Measurements from ENCODE around the gene NT5C1A.

DNA sequence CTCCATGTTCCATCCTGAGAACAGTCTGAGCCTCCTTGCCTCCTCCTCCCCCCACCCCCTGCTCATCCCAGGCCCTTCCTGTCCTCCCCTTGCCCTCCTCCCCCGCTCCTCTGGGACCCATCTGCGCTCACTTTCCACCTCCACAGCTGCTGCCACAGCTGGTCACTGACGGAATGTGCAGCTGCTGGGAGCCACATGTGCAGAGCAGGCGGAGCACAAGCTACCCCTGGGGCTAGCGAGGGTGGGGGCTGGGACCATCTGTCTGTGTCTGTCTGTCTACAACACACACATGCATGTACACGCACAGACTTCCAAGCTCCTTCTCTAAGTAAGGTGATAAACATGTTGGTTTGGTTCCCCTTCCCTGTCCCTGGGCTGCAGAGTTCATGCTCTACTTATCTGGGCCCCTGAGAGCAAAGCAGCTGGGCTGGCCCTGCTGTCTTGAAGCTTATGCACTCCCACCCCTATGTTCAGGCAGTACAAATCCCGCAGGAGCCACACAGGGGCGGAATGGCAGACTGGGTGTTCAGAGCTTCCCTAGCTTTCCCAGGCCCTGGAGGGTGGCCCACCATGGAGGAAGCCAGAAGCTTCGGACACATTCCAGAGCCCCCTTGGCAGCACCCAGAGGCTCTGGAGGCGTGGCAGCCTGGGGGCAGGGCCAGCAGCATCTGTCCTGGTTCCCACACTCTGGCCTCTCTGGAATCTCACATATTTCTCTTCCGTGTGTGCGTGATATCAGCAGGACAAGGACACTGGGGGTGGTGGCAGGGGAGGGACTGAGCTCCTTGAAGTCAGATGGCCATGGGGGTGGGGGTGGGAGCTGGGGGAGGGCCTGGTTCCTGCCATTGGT, 25.4 kb downstream of the NT5C1A start:
- TF ChIP-seq YY1 (IDR thresholded peaks at IDR 0.05; ENCODE audit: insufficient read depth, insufficient read length) = no peak
- TF ChIP-seq ZNF274 (IDR thresholded peaks at IDR 0.05; ENCODE audit: low read depth, low read length) = no peak
- TF ChIP-seq SUZ12 (IDR thresholded peaks at IDR 0.05; ENCODE audit: extremely low read depth, insufficient read depth, insufficient read length) = no peak

Measured in NT2/D1 (cell line).